HG03575 (cell line): ENCODE measurements around the gene RAD51B.

Experiments used
- ATAC-seq: cut with Tn5 transposase; IDR thresholded peaks from one replicate; pipeline ENCODE4 v1.9.1; 2021; ENCODE audit not compliant: unreplicated experiment, insufficient number of reproducible peaks, low FRiP score; ENCODE audit errors: extremely low read depth

The RAD51B gene

DNA sequence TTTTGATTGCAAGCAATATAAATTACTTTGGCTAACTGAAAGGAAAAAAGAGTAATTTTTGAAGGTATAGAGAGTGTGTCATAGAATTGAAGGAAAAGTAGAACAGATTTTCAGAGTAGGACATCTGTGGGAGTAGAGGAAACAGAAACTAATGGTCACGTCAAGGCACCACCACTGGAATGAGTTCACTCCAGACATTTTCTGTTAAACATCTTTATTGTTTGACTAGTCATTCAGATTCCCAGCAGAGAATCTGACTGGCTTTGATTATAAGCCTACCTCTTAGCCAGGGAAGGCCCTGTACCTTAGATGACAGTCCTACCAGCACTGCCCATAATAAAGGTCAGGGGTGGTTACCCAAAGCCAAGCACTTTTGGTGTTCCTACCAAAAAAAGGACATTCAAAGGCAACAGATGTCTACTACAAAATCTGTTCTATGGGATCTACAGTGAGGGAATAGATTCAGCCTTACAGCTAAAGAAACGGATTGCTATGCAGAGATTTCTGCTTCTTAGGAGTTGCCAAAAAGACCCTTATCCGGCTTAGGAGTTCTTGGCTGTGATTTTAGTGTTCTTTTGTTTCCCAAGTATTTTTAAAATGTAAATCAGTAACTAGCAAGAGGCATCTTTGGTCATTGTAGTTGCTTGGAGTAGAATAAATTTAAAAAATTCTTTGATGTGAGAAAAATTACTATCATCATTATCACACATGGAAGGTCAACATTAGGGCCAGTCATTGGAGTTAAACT is 410.8 kb downstream of the RAD51B start:
- no peak for ATAC-seq

GRCh38 chr14:68230950-68231717 is 411.6 kb downstream of the RAD51B start:
- ATAC-seq: no peak

DNA sequence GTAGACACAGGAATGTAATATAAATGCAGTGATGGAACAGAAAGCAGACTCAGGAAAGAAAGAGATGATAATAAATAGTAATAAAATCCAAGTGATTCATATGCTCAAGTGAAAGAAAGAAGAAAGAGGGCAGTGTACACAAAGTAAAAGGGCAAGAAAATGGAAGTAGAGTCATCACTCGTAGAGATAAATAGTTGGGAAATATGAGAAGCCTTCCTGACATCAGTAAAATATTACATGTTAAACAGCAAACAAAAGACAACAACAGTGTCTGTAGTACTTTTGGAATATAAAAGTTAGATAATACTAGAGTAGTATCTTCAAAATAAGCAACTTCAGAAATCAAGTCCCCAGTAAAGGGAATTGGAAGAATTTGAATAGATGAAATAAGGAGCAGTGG is 412.3 kb downstream of the RAD51B start:
- ATAC-seq: no peak

- no peak for ATAC-seq
These were observed 412.9 kb downstream of the RAD51B start for GRCh38 chr14:68232300-68233055.

GRCh38 chr14:68233101-68233784 is 413.7 kb downstream of the RAD51B start:
- no peak for ATAC-seq

DNA sequence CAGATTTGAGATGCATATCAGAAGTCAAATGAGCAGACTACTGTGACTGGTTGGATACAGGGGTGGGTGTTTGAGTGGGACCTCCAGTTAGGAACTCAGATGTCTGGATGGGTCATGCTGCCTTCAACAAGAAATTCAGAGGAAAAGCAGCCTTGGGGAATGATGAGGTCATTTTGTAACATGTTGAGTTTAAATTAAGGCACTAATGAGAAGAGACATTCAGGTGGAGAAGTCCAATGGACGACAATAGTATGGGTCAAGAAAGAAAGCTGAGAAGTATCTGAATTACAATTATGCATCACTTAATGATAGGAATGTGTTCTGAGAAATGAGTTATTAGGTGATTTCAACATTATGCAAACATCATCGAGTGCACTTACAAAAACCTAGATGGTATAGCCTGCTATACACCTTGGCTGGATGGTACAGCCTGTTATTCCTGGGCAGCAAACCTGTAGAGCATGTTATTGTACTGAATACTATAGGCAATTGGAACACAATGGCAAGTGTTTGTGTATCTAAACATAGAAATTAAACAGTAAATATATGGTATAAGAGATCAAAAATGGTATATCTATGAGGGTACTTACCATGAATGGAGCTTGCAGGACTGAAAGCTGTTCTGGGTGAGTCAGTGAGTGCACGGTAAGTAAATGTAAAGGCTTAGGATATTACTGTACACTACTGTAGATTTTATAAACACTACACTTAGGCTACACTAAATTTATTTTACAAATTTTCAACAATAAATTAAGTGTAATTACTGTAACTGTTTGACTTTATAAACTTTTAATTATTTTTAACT is 414.7 kb downstream of the RAD51B start:
- ATAC-seq: no peak

GRCh38 chr14:68235011-68235410 is 415.4 kb downstream of the RAD51B start:
- ATAC-seq: no peak

DNA sequence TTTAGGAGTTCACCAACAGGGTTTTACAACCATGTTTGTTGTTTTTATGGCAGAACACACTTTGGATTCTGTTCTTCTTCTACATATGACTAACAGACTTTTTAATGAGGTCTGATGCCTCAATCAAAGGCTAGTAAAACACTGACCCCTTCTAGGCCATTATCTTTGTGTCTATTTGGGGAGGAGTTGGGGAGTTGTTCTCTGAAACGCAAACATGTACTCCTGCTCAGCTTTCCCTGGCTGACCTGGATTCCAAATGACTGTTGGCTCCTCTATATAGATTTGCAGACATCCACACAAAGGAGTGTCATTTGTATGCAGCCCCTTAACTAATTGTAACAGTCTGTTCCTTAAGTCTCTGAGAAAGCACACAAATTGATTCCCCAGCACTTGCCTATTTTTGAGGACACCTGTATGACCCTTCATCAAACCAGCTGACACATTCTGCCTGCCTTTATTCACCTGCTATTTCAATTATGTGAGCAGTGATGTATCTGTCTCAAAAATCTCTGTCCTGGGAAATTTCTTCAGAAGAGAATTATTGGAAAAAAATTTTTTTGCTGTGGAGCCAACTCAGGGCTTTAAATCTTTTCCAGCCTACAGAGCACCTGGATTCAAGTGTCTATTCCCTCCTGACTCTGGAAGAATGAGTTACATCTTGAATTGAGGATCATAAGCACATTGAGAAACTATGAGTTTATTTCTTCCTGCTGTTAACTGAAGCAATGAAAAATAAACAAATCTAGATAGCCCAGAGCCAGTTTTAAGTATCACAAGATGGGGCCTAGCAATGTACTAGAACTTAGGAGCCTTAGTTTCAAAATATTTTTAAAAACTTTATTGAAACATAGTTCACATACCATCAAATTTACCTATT is 417.2 kb downstream of the RAD51B start:
- ATAC-seq: no peak

GRCh38 chr14:68238551-68238950 is 419.0 kb downstream of the RAD51B start:
- no peak for ATAC-seq

DNA sequence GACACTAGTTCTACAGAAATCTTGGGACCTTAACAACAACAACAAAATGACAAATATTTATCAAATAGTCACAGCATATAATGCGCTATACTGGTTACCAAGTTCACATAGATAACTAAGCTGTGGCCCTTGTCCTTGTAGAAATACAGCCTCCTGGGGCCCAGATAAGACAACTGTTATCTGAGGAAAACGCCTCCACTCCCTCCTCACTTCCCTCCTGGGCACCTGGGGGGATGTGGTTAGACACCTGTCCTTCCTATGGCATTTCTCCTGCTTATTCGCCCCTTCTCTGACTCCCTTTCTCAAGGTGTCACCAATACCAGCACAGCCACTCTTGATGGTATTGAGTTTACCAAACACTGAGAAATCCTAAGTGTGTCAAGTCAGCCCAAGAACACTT is 419.4 kb downstream of the RAD51B start:
- no peak for ATAC-seq

- ATAC-seq: no peak
These were observed 420.6 kb downstream of the RAD51B start for GRCh38 chr14:68239988-68240771.

DNA sequence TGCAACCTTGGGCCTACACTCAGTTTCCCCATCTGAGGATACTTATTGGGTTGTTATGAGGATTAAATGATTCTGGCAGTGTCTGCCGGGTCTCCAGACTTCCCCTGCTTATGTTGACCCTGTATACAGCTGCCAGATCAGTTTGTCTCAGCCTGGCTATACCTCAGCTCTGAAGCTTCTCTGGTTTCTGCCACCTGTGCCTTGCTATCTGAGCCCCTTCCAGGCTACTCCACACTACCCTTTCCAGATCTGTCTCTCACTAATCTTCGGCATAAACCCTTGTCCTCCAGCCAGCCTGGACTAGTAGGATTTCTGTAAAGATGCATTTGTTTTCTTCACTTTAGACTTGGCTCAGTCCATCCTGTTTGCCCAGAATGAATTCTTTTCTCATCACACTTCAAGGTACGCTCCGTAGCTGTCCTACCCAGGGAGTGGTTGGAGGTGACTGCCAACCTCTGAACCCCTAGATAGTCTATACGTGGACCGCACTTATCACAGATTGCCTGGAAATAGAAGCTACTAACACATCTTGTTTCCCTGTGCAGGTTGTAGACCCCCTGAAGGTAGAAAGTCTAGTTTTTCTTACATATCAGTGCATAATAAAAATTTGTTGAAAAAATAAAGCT is 422.4 kb downstream of the RAD51B start:
- ATAC-seq: no peak

GRCh38 chr14:68243450-68244010 is 424.0 kb downstream of the RAD51B start:
- no peak for ATAC-seq

DNA sequence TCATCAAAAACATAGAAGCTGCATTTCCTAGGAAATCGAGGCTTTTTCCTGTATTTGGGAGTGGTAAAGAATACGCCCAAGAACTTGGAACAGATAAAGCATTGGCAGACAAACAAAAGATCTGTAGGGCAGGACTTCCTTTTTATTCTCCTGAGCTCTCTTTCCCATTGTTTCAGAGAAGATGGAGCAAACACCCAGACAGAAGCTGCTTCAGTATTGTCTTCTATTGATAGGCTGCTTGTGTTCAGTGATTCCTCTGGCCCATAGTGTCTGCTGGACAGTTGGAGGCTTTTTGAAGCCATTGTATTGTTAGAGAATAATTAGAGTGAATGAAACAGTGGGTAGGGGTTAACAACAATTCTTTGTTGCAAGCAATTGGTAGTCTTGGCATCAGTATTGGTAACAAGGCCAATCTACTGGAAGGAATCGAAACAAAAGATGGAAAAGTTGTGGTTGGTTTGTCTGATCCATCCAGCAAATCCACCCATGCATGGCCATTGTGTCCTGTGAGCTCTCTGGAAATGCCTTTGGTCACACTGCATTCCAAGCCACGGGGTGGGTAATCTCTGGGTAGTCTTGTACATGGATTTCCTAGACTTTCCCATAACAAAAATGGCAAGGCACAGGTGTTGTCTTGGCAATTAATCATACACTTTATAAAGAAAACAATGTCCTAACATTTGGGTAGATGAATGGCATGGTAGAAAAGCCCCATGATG is 424.8 kb downstream of the RAD51B start:
- ATAC-seq: no peak

GRCh38 chr14:68245146-68246073 is 425.8 kb downstream of the RAD51B start:
- no peak for ATAC-seq
